A172 (cell line): ENCODE data around the gene PRDM15. TPM values are rescaled to one million over a fixed set of nuclear protein-coding genes. Genes with fewer than 3 reads are reported as not detected.

ENCODE experiments used
- DNase-seq: peaks from one replicate; pipeline ENCODE4 v3.0.0-alpha.2; 2015; ENCODE audit warnings: low spot score
- total RNA-seq: library from RNA; depleted of rRNA; stranded (reverse); fragments of >200 nt; shearing (Covaris generic); gene quantifications from 2 replicates; pipeline ENCODE4 v1.2.3, GENCODE V29; 2014

The PRDM15 gene
- total RNA-seq, 1 experiment from 2014 or later, result 5.2 TPM

DNA sequence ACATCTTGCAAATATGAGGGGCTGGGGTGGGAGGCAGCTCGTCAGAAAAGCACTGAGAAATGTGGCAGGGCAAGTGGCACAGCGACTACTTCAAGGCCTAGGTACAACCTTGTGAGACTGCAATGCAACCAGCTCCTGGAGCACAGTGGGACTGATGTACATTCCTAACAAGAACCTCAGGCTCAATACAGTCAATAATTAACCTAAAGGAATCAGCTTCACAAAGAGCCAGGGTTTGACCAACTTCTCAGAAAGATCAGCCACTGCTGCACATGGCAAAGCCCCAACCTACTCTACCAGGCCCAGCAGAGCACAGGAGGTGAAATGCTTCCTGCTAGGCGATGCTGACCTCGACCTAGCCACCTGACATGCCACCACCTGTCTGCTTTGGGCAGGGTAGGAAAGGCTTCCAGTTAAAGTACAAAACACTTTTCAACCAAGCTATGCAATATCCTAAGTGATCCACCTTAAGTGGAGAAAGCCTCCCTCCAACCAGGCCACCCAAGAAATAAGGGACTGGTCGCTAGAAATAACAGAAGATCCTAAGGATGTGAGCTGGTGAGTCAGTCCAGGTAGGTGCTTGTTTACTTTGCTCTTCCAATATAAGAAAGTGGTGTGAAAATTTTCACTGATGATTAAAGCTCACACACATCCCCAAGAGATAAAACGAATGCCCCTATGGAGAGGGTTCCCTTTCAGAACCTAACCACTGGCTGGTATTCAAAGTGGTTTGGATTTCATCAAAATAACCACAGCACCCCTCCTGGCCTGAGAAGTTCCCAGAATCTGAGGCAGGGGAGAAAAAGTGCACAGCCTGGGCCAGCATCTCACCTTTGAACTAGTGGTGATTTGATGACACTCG, 114.4 kb downstream of the PRDM15 start:
- DNase-seq, result no peak

- DNase-seq, result no peak
Measured at GRCh38 chr21:41763996-41764395, 115.1 kb downstream of the PRDM15 start.

DNA sequence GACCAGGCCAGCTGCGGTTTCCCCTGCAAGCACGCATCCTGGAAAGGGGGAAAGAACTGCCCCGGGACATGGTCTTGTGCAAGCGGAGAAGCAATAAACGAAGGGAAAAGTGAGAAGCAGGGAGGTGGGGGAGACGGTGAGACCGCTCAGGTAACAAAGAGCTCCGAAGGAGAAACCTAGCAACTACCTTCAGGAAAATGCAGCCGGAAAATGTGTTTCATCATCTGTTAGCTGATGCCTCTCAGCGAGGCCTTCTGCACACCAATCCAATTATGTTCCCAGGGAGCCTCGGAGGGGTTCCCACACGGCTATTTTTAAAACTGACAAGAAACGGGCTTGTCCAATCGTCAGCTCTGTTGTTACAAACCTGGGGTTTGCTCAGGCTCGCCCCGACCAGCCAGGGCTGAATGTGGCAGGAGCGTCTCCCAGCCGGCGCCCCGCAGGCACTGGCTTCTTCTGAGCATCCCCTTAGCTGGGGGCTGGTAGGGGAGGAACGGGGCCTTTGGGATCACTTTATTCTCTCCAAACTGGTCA, 115.7 kb downstream of the PRDM15 start:
- no peak for DNase-seq

DNA sequence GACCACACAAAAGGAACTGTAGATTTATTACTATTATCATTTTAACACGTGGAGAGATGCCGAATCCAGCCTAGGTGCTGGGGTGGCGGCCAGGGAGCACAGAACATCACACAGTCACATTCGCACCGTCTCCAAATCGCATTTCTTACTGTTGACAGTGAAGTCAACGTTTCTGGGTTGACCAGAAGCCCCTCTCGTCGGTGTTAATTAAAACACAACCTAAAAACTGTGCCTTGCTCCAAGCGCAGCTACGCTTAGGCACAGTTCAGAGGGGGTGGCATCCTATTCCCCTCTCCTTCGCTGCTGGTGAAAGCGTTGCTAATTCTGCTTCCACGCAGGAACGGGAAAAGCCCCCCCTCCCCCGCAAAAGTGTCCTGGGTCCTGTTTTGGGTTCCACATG, 116.4 kb downstream of the PRDM15 start:
- DNase-seq, result no peak

- no peak for DNase-seq
Measured at GRCh38 chr21:41761934-41762635, 117.1 kb downstream of the PRDM15 start.

DNA sequence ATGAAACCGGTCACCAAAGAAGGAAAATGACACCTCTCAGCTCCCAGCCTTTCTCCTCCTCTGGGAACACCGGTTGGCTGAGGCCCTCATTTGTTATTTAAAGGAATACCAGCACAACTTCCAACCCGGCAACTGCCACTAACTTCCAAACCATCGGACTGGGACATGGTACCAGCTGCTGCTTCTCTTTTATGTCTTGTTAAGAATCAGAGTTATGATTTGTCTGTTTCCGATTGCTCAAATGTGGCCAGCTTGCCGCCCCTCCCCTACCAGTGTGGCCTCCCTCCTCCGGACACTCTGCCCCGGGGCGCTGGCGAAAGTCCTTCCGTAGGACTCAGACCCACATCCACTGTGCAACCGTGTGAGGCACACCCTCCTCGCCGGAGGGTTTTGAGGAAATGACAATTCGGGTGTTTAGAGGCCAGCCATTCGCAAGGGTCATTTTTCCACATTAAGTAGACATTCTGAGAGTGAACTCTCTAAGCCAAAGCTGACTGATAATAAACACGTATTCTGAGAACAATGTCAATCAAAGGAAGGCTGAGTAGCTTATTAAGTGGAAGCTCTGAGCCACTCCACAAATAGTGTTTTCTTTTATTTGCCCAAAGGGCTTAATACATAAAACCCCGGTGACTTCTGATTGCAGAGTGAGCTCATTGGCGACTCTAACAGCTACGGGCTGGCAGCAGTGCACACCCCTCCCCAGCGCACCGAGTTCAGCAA, 117.8 kb downstream of the PRDM15 start:
- DNase-seq, result peak; percentile 67

GRCh38 chr21:41760411-41760810, 118.7 kb downstream of the PRDM15 start:
- DNase-seq, result no peak

- DNase-seq, result no peak
Measured at GRCh38 chr21:41759926-41760325, 119.2 kb downstream of the PRDM15 start.

GRCh38 chr21:41759214-41759840, 119.8 kb downstream of the PRDM15 start:
- DNase-seq, result peak; percentile 74

GRCh38 chr21:41758550-41758949, 120.6 kb downstream of the PRDM15 start:
- DNase-seq, result peak; percentile 93

GRCh38 chr21:41755934-41756773, 123.0 kb downstream of the PRDM15 start:
- DNase-seq, result no peak

GRCh38 chr21:41755258-41755933, 123.7 kb downstream of the PRDM15 start:
- no peak for DNase-seq

DNA sequence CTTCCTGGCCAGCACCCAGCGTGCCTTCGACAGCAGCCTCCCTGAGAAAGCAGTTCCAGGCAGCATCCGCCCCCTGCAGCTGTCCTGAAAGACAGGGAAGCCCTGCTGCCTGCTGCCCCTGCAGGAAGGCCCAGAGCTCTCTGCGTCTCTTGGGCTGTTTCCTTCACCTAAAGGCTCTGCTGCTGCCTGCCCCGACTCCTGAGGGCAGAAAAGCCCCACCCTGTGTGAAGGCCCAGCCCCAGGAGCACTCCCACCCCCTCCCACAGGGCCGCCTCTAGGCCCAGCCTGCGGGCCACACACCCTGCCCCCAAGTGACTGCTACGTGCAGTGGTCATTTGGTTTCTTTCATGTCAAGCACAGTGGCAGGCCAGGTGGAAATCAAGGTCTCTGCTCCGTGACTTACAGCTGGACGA, 124.7 kb downstream of the PRDM15 start:
- peak; percentile 40 for DNase-seq

DNA sequence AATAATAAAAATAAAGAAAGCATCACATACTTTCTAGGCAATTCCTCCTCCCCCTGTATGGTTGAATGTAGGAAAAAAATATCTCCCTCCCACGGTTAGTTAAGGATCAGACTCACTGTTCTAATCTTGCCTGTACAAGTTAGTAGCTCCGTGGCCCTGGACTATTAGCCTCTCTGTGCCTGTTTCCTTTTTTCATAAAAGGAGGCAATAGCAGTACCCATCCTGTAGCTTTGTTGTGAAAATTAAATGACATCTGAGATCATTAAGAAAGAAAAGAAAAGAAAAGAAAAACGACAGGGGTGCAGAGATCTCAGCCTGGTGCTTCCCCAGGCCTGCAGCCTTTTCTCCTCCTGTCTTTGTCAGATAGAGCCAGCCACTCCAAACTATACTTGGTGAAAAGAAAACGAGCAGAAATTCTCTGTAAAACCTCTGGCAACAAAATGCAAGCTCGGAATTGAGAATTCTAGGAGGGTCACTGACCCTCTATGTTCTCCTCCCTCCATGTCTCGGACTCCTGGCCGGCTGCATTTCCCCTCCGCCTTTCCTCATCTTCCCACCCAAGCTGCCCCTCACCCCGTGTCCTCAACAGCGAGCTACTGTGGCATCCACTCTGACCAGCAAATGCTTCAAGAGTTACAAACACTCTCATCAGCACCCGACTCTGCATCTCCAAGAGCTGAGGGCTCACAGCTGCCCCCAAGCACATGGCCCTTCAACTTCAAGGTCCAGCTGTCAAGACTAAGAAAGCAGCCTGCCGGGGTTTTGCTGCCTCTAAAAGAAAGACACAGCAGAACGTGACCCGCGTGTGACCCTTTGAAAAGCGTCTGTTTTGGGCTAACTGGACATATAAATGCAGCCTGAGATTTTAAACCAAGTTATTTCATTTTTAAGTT, 125.9 kb downstream of the PRDM15 start:
- no peak for DNase-seq

DNA sequence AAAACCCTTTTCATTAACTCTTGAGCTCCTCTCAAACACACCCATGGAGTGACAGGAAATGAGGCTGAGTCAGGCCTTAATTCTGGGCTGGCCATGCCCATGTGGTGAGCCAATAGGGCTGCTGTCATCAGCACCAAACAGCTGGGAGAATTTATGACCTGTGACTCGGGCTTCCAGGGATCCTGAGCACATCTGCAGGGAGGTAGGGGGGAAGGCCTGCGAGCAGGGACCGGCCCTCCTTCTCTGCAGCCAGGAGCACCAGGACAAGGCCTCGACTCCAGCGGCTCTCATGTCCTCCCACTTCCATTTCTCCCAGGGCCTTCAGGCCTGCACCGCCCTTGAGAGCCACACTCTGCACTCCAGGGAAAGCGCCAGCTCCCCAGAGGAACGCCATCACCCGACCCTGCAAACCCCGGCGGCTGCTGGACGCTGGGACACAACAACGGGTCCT, 126.9 kb downstream of the PRDM15 start:
- peak; percentile 97 for DNase-seq

- peak; percentile 43 for DNase-seq
Measured at GRCh38 chr21:41751611-41752011, 127.5 kb downstream of the PRDM15 start.

DNA sequence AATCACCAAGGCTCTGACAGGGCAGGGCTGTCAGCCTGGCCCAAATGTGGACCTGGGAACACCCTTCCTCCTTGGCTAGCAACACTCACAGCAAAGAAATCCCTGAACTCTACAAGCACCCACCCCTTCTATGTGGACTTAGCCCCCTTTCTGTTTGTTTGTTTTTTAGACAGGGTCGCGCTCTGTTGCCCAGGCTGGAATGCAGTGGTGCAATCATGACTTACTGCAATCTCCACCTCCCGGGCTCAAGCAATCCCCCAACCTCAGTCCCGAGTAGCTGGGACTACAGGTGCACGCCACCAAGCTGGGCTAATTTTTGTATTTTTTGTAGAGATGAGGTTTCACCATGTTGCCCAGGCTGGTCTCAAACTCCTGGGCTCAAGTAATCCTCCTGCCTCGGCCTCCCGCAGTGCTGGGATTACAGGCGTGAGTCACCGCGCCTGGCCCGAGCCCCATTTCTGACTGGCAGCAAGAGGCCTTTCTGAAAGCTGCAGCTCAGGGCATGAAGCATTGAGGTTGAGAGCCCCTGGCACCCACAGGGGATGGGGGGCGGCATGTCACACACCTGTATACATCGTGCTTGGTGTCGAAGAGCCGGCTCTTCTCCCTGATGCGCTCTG, 128.5 kb downstream of the PRDM15 start:
- DNase-seq, result peak; percentile 69

- peak; percentile 64 for DNase-seq
Measured at GRCh38 chr21:41750051-41750450, 129.1 kb downstream of the PRDM15 start.

GRCh38 chr21:41749286-41749685, 129.9 kb downstream of the PRDM15 start:
- DNase-seq, result no peak
